Naive B cell (primary cell): ENCODE measurements around the gene ZNF800. TPM values are rescaled to one million over a fixed set of nuclear protein-coding genes. Genes with fewer than 3 reads are reported as not detected.
"Not testable (repeated sequence)": the region's sequence is repeated elsewhere in the genome, so short reads cannot be mapped to it uniquely, and the experiment has no call there.

Experiments used
- ATAC-seq, 2 donors: fragments of 150-1000 bp; cut with Tn5 transposase; 2 replicates each; pipeline ENCODE4 v1.10.0; 2021; ENCODE audit warnings: low read depth in 2 of 2, mild to moderate bottlenecking in 2 of 2, moderate library complexity in 2 of 2
- DNase-seq: peaks from one replicate; pipeline ENCODE4 v3.0.0; 2022
- H3K27ac Mint-ChIP-seq, 6 donors: one replicate each; pipeline ENCODE4 v1.8.0; 2020 to 2022; ENCODE audit warnings: mild to moderate bottlenecking in 6 of 6, mixed read lengths in 6 of 6, moderate library complexity in 5 of 6, inconsistent platforms in 2 of 6
- H3K27me3 Mint-ChIP-seq, 3 donors: one replicate each; pipeline ENCODE4 v1.8.0; 2021 to 2022; ENCODE audit warnings: mixed read lengths in 3 of 3, mild to moderate bottlenecking in 1 of 3
- H3K36me3 Mint-ChIP-seq, 2 donors: one replicate each; pipeline ENCODE4 v1.8.0; 2020 to 2022; ENCODE audit warnings: mixed read lengths in 2 of 2, inconsistent platforms in 1 of 2, mild to moderate bottlenecking in 1 of 2
- H3K4me1 Mint-ChIP-seq, 3 donors: one replicate each; pipeline ENCODE4 v1.8.0; 2020 to 2022; ENCODE audit warnings: mixed read lengths in 3 of 3, inconsistent platforms in 1 of 3, mild to moderate bottlenecking in 1 of 3, moderate library complexity in 1 of 3
- H3K4me3 Mint-ChIP-seq, 8 donors: one replicate each; pipeline ENCODE4 v1.8.0; 2020 to 2022; ENCODE audit warnings: mild to moderate bottlenecking in 8 of 8, mixed read lengths in 8 of 8, moderate library complexity in 8 of 8, inconsistent platforms in 2 of 8
- H3K9me3 Mint-ChIP-seq, 7 donors: one replicate each; pipeline ENCODE4 v1.8.0; 2020 to 2022; ENCODE audit warnings: mixed read lengths in 7 of 7, mild to moderate bottlenecking in 5 of 7, inconsistent platforms in 2 of 7, moderate library complexity in 1 of 7
- polyA plus RNA-seq, 6 donors: library from polyadenylated mRNA; unstranded; fragments of 300-500 nt; fragmentation: Illumina TruSeq; gene quantifications; one replicate each; pipeline ENCODE4 v1.2.3, GENCODE V29; 2021; ENCODE audit warnings: low read depth in 6 of 6

Gene ZNF800
- polyA plus RNA-seq, 6 donors from 2014 or later = 24.4 to 64.4 (median 58.4) TPM

GRCh38 chr7:127409629-127410028, 17.1 kb upstream of the ZNF800 start:
- Mint-ChIP-seq H3K36me3 (no peaks in the 10 kb centered on the region), H3K27me3 (peaks cover 0 to 5% (median 0%) of the 10 kb centered on the region in 3 donors), H3K4me3 (no peak overlapping the region), H3K27ac (peak overlapping the region in 1 of 6 donors; percentile 49), H3K9me3 (no peaks in the 10 kb centered on the region), H3K4me1 (peaks cover 32 to 41% (median 32%) of the 10 kb centered on the region in 3 donors)
- no peak for DNase-seq
- ATAC-seq = no peak

DNA sequence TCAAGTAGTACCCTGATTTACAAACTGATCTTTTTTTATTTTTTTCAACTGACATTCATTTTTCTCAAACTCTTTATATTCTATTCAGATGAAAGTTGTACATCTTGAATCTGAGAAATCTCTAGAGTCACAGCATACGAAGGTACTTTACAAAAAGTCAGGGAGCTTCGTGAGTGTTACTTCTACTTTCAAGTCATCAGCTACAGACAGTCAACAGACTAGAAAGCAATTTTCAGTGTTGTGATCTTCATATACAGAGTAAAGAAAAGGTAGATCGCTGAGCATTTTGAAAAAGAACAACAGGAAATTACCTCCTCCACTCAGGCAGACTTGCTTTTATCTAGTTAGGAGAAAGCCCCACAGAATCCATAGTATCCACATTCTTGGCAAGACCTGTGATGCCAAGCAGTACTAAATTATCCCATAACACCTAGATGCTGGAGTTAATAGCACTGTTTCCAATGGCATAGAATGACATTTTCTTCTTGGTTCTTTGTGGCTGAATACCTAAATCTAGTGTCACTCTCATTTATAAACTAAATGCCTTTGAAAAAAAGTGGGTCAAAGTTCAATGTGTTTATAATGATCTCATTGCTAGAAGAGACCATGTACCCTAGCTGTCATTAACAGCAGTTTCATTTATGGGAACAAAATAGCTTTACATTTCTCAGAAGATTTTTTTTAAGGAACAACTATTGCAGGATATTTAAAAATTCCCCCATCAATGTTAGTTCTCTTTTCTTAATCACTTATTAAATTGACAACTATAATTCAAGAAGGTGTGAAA, 12.0 kb upstream of the ZNF800 start:
- no peak overlapping the region for H3K27ac Mint-ChIP-seq
- no peak for ATAC-seq

GRCh38 chr7:127396184-127396583, 3.7 kb upstream of the ZNF800 start:
- Mint-ChIP-seq H3K4me1 (peaks cover 13 to 20% (median 13%) of the 10 kb centered on the region in 3 donors), H3K4me3 (peak overlapping the region in 1 of 8 donors; percentile 71), H3K27me3 (peaks cover 2 to 10% (median 6%) of the 10 kb centered on the region in 3 donors), H3K36me3 (no peaks in the 10 kb centered on the region), H3K27ac (peak overlapping the region in 1 of 6 donors; percentile 22), H3K9me3 (no peaks in the 10 kb centered on the region)
- ATAC-seq = no peak
- no peak for DNase-seq

More for the DNA sequence above, 12.0 kb upstream of the ZNF800 start:
- Mint-ChIP-seq H3K27me3 (peaks cover 10 to 25% (median 19%) of the 10 kb centered on the region in 3 donors), H3K9me3 (no peaks in the 10 kb centered on the region), H3K36me3 (no peaks in the 10 kb centered on the region), H3K4me1 (peaks cover 4 to 9% (median 8%) of the 10 kb centered on the region in 3 donors), H3K4me3 (no peak overlapping the region)
- no peak for DNase-seq

GRCh38 chr7:127395104-127395503, 2.6 kb upstream of the ZNF800 start:
- H3K27me3 Mint-ChIP-seq, H3K36me3 Mint-ChIP-seq, DNase-seq, H3K9me3 Mint-ChIP-seq, ATAC-seq: not testable (repeated sequence)
- Mint-ChIP-seq H3K27ac (peak overlapping the region in 1 of 6 donors; percentile 48), H3K4me3 (peak overlapping the region in 3 of 8 donors; percentile 55 to 71 (median 61)), H3K4me1 (peaks cover 19 to 31% (median 23%) of the 10 kb centered on the region in 3 donors)

- no peaks in the 10 kb centered on the region for H3K27me3 Mint-ChIP-seq
- H3K9me3 Mint-ChIP-seq = no peaks in the 10 kb centered on the region
- H3K36me3 Mint-ChIP-seq = peaks cover 8 to 16% of the 10 kb centered on the region in 2 donors
- ATAC-seq (no peak), DNase-seq (no peak)
- H3K4me3 Mint-ChIP-seq = peak overlapping the region; percentile 89 to 99 (median 96)
- peaks cover 31 to 46% (median 39%) of the 10 kb centered on the region in 3 donors for H3K4me1 Mint-ChIP-seq
- H3K27ac Mint-ChIP-seq = peak overlapping the region; percentile 94 to 99 (median 96)
These were observed 1.0 kb upstream of the ZNF800 start for GRCh38 chr7:127393368-127394058.

GRCh38 chr7:127392182-127392565, 334 bp downstream of the ZNF800 start:
- Mint-ChIP-seq H3K27ac (peak overlapping the region; percentile 96 to 99 (median 98)), H3K27me3 (no peaks in the 10 kb centered on the region), H3K9me3 (no peaks in the 10 kb centered on the region), H3K4me3 (peak overlapping the region; percentile 84 to 99 (median 96)), H3K4me1 (peaks cover 38 to 57% (median 53%) of the 10 kb centered on the region in 3 donors), H3K36me3 (peaks cover 15 to 16% of the 10 kb centered on the region in 2 donors)
- ATAC-seq (peak; percentile 58 to 59), DNase-seq (no peak)

DNA sequence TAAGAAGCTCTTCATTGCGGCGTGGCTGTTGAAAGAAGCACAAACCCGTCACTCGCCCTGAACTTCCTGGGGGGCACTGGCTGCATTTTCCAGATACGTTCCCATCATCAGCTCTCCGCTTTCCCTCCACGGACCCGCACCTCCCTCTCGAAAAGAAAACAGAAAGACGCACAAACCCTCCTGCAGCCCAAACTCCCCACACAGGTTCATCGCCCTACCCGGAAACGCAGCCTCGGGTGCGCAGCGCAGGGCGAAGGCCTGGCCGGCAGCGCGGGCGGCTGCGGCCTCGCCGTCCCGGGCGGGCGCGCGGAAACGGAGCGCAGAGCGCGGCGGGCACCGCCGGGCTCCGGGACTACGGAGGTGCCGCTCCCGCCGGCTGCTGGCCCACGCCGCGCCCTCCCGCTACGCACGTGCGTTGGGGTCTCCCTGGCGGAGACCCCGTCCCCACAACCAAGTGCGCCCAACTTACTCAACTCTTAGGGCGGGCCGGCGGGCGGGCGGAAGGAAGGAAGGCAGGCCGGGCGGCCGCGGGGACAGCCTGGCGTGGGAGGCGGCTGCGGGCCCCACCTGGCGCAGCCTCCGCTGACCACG, 822 bp downstream of the ZNF800 start:
- ATAC-seq = peak; percentile 32 to 35
- Mint-ChIP-seq H3K36me3 (peaks cover 15 to 16% of the 10 kb centered on the region in 2 donors), H3K4me3 (peak overlapping the region; percentile 89 to 99 (median 98)), H3K4me1 (peaks cover 38 to 59% (median 53%) of the 10 kb centered on the region in 3 donors), H3K27ac (peak overlapping the region; percentile 93 to 99 (median 98)), H3K27me3 (no peaks in the 10 kb centered on the region), H3K9me3 (no peaks in the 10 kb centered on the region)
- DNase-seq = peak; percentile 53

DNA sequence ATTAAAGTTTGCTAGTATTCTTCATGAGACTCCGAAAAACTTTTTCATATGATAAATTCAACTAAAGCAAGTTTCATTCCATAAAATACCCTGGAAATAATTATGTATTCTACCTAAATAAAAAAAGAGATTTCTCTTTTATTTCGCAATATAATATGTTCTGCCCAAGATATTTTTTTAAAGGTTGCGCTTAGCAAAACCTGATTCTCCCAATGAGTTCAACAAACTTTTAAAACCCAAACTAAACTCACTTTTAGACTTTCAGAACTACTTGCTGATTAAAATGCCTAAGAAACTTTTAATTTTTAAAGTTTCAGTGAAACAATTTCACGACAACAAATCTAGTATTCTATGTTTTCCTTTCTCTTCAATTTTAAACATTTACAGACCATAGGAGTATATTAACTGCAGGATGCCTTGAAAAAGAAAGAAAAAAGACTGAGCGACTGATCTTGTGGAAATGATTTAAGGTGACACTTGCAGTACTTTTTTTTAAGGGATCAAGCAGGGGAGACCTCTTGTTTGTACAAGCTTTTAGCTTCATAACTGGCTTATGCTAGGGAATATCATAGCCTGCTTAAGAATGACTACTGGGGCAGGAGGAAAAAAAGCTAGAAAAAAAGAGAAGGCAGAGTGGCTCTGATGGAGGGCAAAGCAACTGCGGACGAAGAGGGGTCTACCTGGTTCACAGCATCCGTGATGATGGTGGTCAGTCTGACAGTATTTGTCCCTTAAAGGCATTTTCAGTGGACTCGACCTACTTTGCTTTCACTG, 1.5 kb downstream of the ZNF800 start:
- DNase-seq = no peak
- no peak for ATAC-seq
- no peaks in the 10 kb centered on the region for H3K27me3 Mint-ChIP-seq

GRCh38 chr7:127390186-127390816, 2.2 kb downstream of the ZNF800 start:
- ATAC-seq (no peak), DNase-seq (no peak)
- Mint-ChIP-seq H3K27ac (peak overlapping the region in 2 of 6 donors; percentile 97 to 99), H3K36me3 (peaks cover 15 to 16% of the 10 kb centered on the region in 2 donors), H3K4me1 (peaks cover 38 to 59% (median 53%) of the 10 kb centered on the region in 3 donors), H3K9me3 (no peaks in the 10 kb centered on the region), H3K27me3 (no peaks in the 10 kb centered on the region), H3K4me3 (peak overlapping the region in 7 of 8 donors; percentile 19 to 99 (median 97))

More for the DNA sequence above, 1.5 kb downstream of the ZNF800 start:
- Mint-ChIP-seq H3K27ac (peak overlapping the region; percentile 93 to 99 (median 98)), H3K4me1 (peaks cover 38 to 59% (median 53%) of the 10 kb centered on the region in 3 donors), H3K4me3 (peak overlapping the region; percentile 89 to 99 (median 98)), H3K36me3 (peaks cover 15 to 16% of the 10 kb centered on the region in 2 donors), H3K9me3 (no peaks in the 10 kb centered on the region)

DNA sequence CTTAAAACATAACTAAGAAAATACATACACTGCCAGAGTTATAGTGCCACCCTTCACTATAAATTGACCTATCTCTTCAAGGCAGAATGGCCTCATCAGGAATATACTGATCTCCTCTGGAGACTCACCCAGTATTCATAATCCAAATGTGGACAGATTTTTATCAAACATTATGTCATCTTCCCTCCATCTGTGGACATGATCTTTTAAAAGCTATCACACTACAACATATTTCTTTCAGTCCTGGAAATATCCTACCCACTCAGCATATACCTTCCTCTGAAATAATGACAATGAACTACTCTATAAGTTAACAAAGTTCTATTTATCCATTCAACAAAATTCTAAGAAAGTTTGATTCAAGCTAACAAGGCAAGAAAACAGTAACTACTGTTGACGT, 3.2 kb downstream of the ZNF800 start:
- no peaks in the 10 kb centered on the region for H3K9me3 Mint-ChIP-seq
- H3K36me3 Mint-ChIP-seq = peaks cover 15 to 16% of the 10 kb centered on the region in 2 donors
- peak overlapping the region in 2 of 6 donors; percentile 29 to 75 for H3K27ac Mint-ChIP-seq
- DNase-seq = no peak
- no peaks in the 10 kb centered on the region for H3K27me3 Mint-ChIP-seq
- ATAC-seq = no peak
- H3K4me3 Mint-ChIP-seq = peak overlapping the region in 3 of 8 donors; percentile 1 to 97 (median 22)
- H3K4me1 Mint-ChIP-seq = peaks cover 38 to 62% (median 53%) of the 10 kb centered on the region in 3 donors

GRCh38 chr7:127387974-127388373, 4.5 kb downstream of the ZNF800 start:
- Mint-ChIP-seq H3K4me1 (peaks cover 37 to 61% (median 50%) of the 10 kb centered on the region in 3 donors), H3K36me3 (peaks cover 15 to 16% of the 10 kb centered on the region in 2 donors), H3K27me3 (no peaks in the 10 kb centered on the region), H3K27ac (peak overlapping the region in 1 of 6 donors; percentile 9), H3K4me3 (no peak overlapping the region), H3K9me3 (no peaks in the 10 kb centered on the region)
- DNase-seq (no peak), ATAC-seq (no peak)

DNA sequence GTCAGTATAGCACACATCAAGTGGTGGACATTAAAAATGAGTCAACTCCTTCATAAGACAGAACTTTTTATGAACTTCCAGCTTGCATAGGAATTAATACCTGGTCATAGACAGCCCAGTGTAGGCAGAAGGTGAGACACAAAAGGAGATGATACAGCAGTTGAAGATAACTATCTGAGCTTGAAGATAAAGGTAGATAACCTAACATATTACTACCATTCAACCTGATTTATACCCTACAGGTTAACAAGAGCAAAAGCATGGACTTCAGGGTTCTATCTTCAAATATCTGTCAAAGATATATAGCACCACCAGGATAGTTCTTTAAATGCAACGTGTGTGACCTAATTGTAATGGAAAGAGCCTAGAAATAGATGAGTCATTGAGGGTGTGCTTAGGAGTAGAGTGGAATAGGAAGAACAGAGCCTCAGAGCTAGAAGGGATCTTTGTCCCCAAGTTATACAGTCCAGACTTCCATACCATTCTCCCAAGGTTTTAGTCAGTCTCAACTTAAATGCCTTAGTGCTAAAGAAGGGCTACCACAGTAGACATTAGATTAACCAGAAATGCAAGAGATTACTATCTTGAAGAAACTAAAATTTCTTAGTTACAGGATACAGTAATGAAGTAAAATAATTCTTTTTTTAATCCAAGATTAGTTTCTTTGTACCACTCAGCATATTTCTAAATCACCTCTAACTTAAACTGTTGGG, 9.2 kb downstream of the ZNF800 start:
- peaks cover 5% of the 10 kb centered on the region in 2 donors for H3K36me3 Mint-ChIP-seq
- H3K27ac Mint-ChIP-seq = peak overlapping the region in 4 of 6 donors; percentile 49 to 69 (median 60)
- no peaks in the 10 kb centered on the region for H3K9me3 Mint-ChIP-seq
- peak overlapping the region in 1 of 8 donors; percentile 24 for H3K4me3 Mint-ChIP-seq
- peaks cover 35 to 65% (median 54%) of the 10 kb centered on the region in 3 donors for H3K4me1 Mint-ChIP-seq
- no peak for ATAC-seq
- H3K27me3 Mint-ChIP-seq = no peaks in the 10 kb centered on the region
- no peak for DNase-seq
